Ishikawa (cell line): ENCODE results near the gene SMAD2.

ENCODE experiments used
- CEBPB ChIP-seq: IDR thresholded peaks from 2 replicates; pipeline ENCODE4 v1.6.1; 2012
- CREB1 ChIP-seq: IDR thresholded peaks from 2 replicates; pipeline ENCODE4 v1.6.1; 2012; ENCODE audit warnings: low read depth
- EGR1 ChIP-seq: IDR thresholded peaks from 2 replicates; pipeline ENCODE4 v1.6.1; 2012
- EP300 ChIP-seq: IDR thresholded peaks from 2 replicates; pipeline ENCODE4 v1.6.1; 2012; ENCODE audit warnings: borderline replicate concordance
- FOXM1 ChIP-seq: IDR thresholded peaks from 2 replicates; pipeline ENCODE4 v1.6.1; 2012; ENCODE audit warnings: low read depth, borderline replicate concordance
- MAX ChIP-seq: IDR thresholded peaks from 2 replicates; pipeline ENCODE4 v1.6.1; 2012
- NFIC ChIP-seq: IDR thresholded peaks from 2 replicates; pipeline ENCODE4 v1.6.1; 2012
- RAD21 ChIP-seq: IDR thresholded peaks from 2 replicates; pipeline ENCODE4 v1.6.1; 2012; ENCODE audit warnings: low read depth
- REST ChIP-seq: IDR thresholded peaks from 2 replicates; pipeline ENCODE4 v1.6.1; 2012; ENCODE audit warnings: low read depth, mild to moderate bottlenecking
- TAF1 ChIP-seq: IDR thresholded peaks from 2 replicates; pipeline ENCODE4 v1.6.1; 2012; ENCODE audit warnings: low read depth, mild to moderate bottlenecking
- TCF12 ChIP-seq: IDR thresholded peaks from 2 replicates; pipeline ENCODE4 v1.6.1; 2012; ENCODE audit warnings: low read depth
- TEAD4 ChIP-seq: IDR thresholded peaks from 2 replicates; pipeline ENCODE4 v1.6.1; 2012
- USF1 ChIP-seq: IDR thresholded peaks from 2 replicates; pipeline ENCODE4 v1.6.1; 2012
- YY1 ChIP-seq: IDR thresholded peaks from 2 replicates; pipeline ENCODE4 v1.6.1; 2012; ENCODE audit warnings: low read depth
- ZBTB7A ChIP-seq: IDR thresholded peaks from 2 replicates; pipeline ENCODE4 v1.6.1; 2012; ENCODE audit warnings: low read depth

SMAD2 gene

GRCh38 chr18:47975105-47975504, 44.6 kb upstream of the SMAD2 start:
- TF ChIP-seq TEAD4 (no peak), TAF1 (no peak), NFIC (no peak), REST (no peak), EGR1 (no peak), USF1 (no peak), FOXM1 (no peak), YY1 (no peak), CREB1 (no peak), RAD21 (no peak), CEBPB (no peak), TCF12 (no peak), MAX (no peak), ZBTB7A (no peak), EP300 (no peak)

GRCh38 chr18:47970664-47971531, 40.4 kb upstream of the SMAD2 start:
- TF ChIP-seq NFIC: no peak
- no peak for TF ChIP-seq CEBPB
- TF ChIP-seq EP300: no peak
- no peak for TF ChIP-seq CREB1
- TF ChIP-seq REST: no peak
- TF ChIP-seq MAX: no peak
- no peak for TF ChIP-seq TAF1
- TF ChIP-seq USF1: no peak
- TF ChIP-seq TEAD4: no peak
- no peak for TF ChIP-seq YY1
- no peak for TF ChIP-seq ZBTB7A
- no peak for TF ChIP-seq EGR1
- no peak for TF ChIP-seq TCF12
- TF ChIP-seq FOXM1: no peak
- no peak for TF ChIP-seq RAD21

- TF ChIP-seq FOXM1 (no peak), EP300 (no peak), EGR1 (no peak), ZBTB7A (no peak), TAF1 (no peak), CEBPB (no peak), NFIC (no peak)
These were observed 39.4 kb upstream of the SMAD2 start for GRCh38 chr18:47969816-47970215.

GRCh38 chr18:47968721-47969120, 38.3 kb upstream of the SMAD2 start:
- TF ChIP-seq CREB1: no peak
- no peak for TF ChIP-seq EGR1
- no peak for TF ChIP-seq EP300
- no peak for TF ChIP-seq NFIC
- no peak for TF ChIP-seq MAX
- no peak for TF ChIP-seq TCF12
- TF ChIP-seq RAD21: no peak
- TF ChIP-seq USF1: no peak
- TF ChIP-seq TAF1: no peak
- no peak for TF ChIP-seq REST
- no peak for TF ChIP-seq CEBPB
